PFSK-1 (cell line): ENCODE results near the gene ARHGEF39.

Source experiments
- FOXP2 ChIP-seq: optimal IDR thresholded peaks from 2 replicates; pipeline ENCODE3; 2011; ENCODE audit warnings: borderline replicate concordance, control low read depth, inconsistent platforms; ENCODE audit not compliant: insufficient read depth; ENCODE audit errors: extremely low read length, extremely low read depth
- POLR2AphosphoS5 ChIP-seq: IDR thresholded peaks from 2 replicates; pipeline ENCODE4 v1.6.1; 2012; ENCODE audit warnings: low read depth, mild to moderate bottlenecking, control low read depth, low read length, moderate library complexity
- REST ChIP-seq, 2 experiments: IDR thresholded peaks; 2 replicates each; pipeline versions ENCODE4 v1.6.1 to v1.8.0; 2011 to 2012; ENCODE audit warnings: low read depth in 2 of 2, low read length in 2 of 2, control low read depth in 1 of 2, inconsistent platforms in 1 of 2, mild to moderate bottlenecking in 1 of 2, moderate library complexity in 1 of 2; ENCODE audit not compliant: insufficient read depth in 1 of 2
- SIN3A ChIP-seq: IDR thresholded peaks from 2 replicates; pipeline ENCODE4 v1.6.1; 2012; ENCODE audit warnings: mild to moderate bottlenecking, low read length, moderate library complexity, borderline replicate concordance; ENCODE audit not compliant: insufficient read depth
- TAF1 ChIP-seq: IDR thresholded peaks from 2 replicates; pipeline ENCODE4 v1.6.1; 2012; ENCODE audit warnings: low read length, control low read depth, borderline replicate concordance; ENCODE audit not compliant: insufficient read depth

The ARHGEF39 gene

GRCh38 chr9:35661756-35662350 is 3.1 kb downstream of the ARHGEF39 start:
- TF ChIP-seq SIN3A (no peak), FOXP2 (no peak), POLR2AphosphoS5 (no peak), TAF1 (no peak), REST (IDR thresholded peaks at IDR 0.05; ENCODE audit: insufficient read depth in 1 of 2, low read depth in 2 of 2, low read length in 2 of 2) (no peak)

- TF ChIP-seq REST (IDR thresholded peaks at IDR 0.05; ENCODE audit: insufficient read depth in 1 of 2, low read depth in 2 of 2, low read length in 2 of 2): no peak
- TF ChIP-seq FOXP2: no peak
- no peak for TF ChIP-seq POLR2AphosphoS5
- no peak for TF ChIP-seq TAF1
- TF ChIP-seq SIN3A: no peak
These were observed 4.0 kb downstream of the ARHGEF39 start for GRCh38 chr9:35660966-35661415.

- TF ChIP-seq POLR2AphosphoS5: no peak
- no peak for TF ChIP-seq TAF1
- no peak for TF ChIP-seq REST (IDR thresholded peaks at IDR 0.05; ENCODE audit: insufficient read depth in 1 of 2, low read depth in 2 of 2, low read length in 2 of 2)
- no peak for TF ChIP-seq FOXP2
- TF ChIP-seq SIN3A: no peak
These were observed 5.7 kb downstream of the ARHGEF39 start for GRCh38 chr9:35659340-35659739.

- TF ChIP-seq FOXP2 (no peak), TAF1 (no peak), POLR2AphosphoS5 (no peak), SIN3A (no peak), REST (IDR thresholded peaks at IDR 0.05; ENCODE audit: insufficient read depth in 1 of 2, low read depth in 2 of 2, low read length in 2 of 2) (no peak)
These were observed 6.1 kb downstream of the ARHGEF39 start for GRCh38 chr9:35658968-35659220.
